Epithelial cell of esophagus (primary cell): ENCODE measurements around the gene DOHH.

ENCODE experiments used
- DNase-seq: peaks from one replicate; pipeline ENCODE4 v3.0.0; 2010; ENCODE audit warnings: low read depth
- H3K4me3 ChIP-seq: 2 replicates; pipeline ENCODE4 v1.5.1; 2011; ENCODE audit warnings: mild to moderate bottlenecking, low read length, control low read depth
- CTCF ChIP-seq: IDR thresholded peaks from 2 replicates; pipeline ENCODE4 v1.5.1; 2011; ENCODE audit warnings: low read depth, mild to moderate bottlenecking, low read length, control low read depth, inconsistent platforms; ENCODE audit not compliant: insufficient read depth; ENCODE audit errors: missing control alignments

Gene DOHH

GRCh38 chr19:3544742-3545668 lies 44.5 kb upstream of the DOHH start:
- DNase-seq: peak; percentile 79
- H3K4me3 ChIP-seq: no peak overlapping the region
- TF ChIP-seq CTCF: peak; percentile 91

- H3K4me3 ChIP-seq: no peak overlapping the region
- TF ChIP-seq CTCF: no peak
- DNase-seq: no peak
Observed at GRCh38 chr19:3544058-3544376, 43.5 kb upstream of the DOHH start.

- DNase-seq: no peak
- H3K4me3 ChIP-seq: no peak overlapping the region
- TF ChIP-seq CTCF: no peak
Observed at GRCh38 chr19:3543150-3544057, 42.9 kb upstream of the DOHH start.

GRCh38 chr19:3539756-3540118 lies 39.3 kb upstream of the DOHH start:
- no peak for DNase-seq
- H3K4me3 ChIP-seq: no peak overlapping the region
- TF ChIP-seq CTCF: no peak

- no peak within 1 kb of the TSS for H3K4me3 ChIP-seq
- TF ChIP-seq CTCF: no peak
- no peak for DNase-seq
Observed at GRCh38 chr19:3538965-3539755, 38.7 kb upstream of the DOHH start, which contains the start of gene TEKTIP1. TSS of gene TEKTIP1 (plus strand) at chr19:3539174. CDS start at chr19:3539178, 4 bp downstream.

DNA sequence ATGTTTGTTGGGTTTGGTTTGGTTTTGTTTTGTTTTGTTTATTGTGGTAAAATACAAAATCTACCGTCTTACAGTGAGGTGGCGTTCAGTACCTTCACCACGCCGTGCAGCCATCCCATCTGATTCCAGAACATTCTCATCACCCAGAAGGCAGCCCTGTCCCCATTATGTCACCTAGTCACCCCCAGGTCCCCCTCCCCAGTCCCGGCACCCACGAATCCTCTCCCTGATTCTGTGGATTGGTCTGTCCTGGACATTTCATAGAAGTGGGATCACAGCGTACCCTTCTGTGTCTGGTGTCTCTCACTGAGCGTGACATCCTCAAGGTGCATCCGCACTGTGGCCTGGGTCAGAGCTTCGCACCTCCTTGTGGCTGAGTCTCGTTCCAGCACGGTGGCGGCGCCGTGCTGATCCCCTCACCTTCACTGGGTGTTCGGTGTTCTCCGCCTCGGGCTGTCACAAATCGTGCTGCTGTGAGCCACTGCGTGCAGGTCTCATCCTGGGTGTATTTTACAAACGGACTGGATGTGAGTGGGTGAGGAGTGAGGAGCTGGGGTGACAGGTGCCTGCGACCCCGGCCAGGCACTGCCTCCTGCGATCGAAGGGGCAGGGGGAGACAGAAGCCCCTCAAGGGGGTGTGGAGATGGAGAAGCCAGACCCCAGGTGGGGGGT lies 37.9 kb upstream of the DOHH start:
- no peak for TF ChIP-seq CTCF
- DNase-seq: no peak
- no peak overlapping the region for H3K4me3 ChIP-seq
